GM19452 (cell line): Measurements from ENCODE around the gene ZBTB25.
A peak's percentile ranks its signal among the peaks of the same experiment; 100 is the strongest.

Experiments
- ATAC-seq: cut with Tn5 transposase; IDR thresholded peaks from one replicate; pipeline ENCODE4 v1.9.1; 2021; ENCODE audit not compliant: unreplicated experiment

The ZBTB25 gene, protein sequence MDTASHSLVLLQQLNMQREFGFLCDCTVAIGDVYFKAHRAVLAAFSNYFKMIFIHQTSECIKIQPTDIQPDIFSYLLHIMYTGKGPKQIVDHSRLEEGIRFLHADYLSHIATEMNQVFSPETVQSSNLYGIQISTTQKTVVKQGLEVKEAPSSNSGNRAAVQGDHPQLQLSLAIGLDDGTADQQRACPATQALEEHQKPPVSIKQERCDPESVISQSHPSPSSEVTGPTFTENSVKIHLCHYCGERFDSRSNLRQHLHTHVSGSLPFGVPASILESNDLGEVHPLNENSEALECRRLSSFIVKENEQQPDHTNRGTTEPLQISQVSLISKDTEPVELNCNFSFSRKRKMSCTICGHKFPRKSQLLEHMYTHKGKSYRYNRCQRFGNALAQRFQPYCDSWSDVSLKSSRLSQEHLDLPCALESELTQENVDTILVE

DNA sequence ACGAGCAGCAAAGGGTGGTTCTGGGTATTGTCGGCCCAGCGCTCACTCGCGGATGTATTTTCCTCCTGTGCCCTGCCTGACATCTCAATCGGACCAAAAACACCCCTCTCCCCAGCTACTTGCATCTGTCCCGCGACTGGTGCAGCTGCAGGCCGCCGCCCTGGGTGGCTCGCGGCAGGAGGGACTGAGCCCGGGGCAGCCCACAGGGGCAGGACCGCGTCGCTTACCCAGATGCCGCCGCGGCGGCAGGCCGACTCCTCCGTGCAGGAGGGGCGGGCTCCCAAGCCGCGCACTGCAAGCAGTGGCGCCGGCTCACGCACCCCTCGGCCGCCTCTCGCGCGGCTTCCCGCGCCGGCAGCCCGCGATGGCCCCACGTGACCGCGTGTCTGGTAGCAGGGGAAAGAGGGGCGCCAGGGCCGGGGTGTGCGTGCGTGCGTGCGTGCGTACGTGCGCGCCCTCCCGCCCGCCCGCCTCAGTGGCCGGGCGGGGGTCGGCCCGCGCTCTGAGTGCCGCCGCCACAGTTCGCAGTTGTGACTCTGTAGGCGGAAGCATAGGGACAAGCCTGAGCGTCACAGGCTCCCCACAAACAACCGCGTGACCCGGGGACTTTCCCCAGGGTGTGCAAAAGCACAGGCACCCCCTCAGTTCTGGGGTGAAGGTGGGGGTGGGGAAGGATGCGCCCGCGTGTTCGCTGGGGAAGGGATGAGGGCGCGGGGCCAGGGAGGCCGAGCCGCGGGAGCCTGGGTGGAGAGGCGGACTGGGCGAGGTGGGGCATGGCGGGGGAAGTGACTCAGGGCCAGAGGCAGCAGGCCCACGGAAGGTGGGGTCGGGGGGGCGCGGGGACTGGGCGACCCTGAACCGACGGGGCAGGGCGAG lies at the start of gene ZBTB25:
Gene ZBTB25, minus strand, starts transcription at position 405 of the 876 bp plus-strand sequence. CDS start 13,305 bp downstream, outside the sequence.
- ATAC-seq: peak; percentile 60

DNA sequence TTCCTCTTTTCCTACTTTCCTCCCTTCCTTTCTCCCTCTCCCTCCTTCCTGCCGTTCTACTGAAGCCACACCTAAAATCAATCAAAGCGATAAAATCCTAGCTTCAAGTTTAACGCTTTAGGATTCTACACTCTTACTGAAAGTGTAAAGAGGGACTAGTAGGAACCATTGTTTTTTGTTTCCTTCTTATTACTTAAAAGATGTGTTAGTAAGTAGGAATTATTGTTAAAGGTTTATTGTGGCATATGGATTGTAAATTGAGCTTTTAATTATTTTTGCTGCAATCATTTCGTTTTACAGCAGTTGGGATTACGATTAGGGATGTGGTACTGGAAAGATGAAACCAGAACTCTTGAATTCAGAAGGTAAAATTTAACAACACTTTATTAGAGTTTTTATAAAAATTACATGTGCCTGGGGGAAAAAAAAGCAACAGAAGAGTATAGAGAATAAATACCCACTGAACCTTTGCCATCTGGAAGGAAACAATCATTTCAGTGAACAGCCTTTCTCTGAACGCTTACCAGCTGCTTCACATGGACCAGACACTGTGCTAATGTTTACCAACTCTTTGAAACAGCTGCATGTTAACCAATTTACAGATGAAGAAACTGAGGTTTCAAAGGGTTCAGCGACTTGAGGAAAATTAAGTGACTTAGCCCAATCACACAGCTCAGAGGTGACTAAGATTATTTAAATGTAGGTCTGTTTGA lies 47.1 kb upstream of the ZBTB25 start:
- ATAC-seq: no peak

DNA sequence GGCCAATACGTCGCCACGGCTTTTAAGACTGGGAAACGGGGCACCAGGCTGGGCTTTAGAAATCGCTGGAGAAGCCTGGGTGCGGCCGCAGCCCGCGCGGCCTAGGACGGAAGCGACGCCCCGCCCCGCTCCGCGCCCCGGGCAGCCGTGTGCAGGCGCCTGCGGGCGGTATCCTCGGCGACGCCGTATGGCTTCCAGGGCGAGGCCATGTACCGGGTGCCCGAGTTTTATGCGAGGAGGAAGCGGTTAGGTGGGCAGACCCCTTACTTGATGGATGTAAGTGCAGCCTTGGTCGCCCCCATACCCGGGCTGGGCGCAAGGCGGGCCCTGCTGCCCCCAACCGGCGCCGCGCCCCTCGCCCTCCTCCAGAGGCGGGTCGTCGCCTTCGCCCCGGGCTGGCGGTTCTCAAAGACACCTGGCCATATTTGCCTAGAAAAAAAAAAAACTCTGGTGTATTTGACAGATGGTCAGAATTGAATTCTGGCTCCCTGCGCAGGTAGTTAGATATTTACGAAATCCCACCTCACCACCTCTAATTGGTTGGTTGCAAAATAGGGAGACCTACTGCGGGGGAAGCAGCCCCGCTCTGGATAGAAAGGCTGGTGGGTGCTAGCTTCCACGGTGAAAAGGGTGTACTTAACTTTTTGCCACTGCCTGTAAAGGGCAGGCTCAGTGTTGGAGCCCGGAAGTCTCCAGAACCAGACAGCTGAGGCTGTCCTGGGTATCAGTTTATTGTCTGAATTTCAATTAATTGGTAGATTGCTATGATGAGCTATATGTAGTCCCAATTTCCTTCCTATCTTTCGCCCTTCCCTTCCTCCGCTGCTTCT lies 46.4 kb upstream of the ZBTB25 start, which contains the start of gene PPP1R36:
Gene PPP1R36, plus strand, starts transcription at position 171 of the 830 bp plus-strand sequence. Its CDS starts 37 bp downstream, at position 208.
- ATAC-seq: no peak

DNA sequence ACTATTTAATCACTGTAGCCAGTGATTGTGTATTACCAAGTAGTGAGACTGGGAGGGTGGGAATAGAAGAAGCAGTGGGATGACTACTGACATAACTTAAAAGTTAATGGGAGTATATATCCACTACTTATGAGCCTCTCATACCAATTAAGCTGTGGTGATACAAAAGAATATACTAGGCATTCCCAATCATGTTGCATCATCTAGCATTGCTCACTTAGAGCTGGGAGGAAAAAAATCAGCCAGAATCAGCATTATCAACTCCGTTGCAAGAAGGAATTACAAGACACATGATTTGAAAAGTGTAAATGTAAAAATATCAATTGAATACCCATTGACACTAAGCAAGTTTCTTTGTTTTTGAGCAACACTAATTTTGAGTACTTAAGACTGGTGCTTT lies 45.4 kb upstream of the ZBTB25 start:
- ATAC-seq: no peak

DNA sequence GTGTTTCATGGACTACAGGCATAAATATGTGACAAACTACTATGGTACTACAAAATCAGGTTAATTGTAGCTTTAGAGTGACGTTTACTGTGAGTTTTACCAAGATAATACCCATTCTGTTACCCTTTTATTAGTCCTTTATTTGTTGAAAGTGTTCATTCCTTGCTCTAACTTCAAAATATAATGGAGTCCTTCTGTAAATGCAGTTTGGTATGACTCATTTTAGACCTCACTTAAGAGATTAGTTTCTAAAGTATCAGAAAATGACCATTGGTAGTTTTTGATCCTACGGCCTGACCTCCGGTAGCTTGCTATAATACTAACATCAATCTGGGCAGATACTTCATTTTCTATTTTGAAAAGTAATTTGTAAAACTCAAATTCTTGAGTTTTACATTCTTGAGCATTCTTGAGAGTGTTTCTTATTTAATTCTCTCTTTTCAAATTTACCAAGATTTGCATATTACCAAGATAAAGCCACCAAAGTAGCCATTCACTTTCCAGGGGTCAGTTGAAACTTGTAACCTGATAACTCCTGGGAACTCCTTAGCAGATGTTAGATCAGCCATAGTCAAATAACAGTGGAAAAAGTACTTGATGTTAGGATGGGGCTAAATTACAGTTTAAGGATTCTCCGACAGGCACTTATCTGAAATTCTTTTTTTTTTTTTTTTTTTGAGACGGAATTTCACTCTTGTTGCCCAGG lies 41.1 kb upstream of the ZBTB25 start:
- ATAC-seq: no peak

DNA sequence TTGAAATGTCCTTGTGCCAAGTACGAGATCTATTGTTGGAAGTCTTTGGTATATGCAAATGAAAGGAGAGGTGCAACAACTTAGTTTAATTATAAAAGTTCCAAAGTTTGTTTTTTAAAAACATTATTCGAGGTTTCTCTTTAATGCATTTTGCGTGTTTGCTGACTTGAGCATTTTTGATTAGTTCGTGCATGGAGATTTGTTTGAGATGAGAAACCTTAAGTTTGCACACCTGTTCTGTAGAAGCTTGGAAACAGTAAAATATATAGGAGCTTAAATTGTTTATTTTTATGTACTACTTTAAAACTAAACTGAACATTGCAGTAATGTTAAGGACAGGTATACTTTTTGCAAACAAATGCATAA lies 39.2 kb upstream of the ZBTB25 start:
- ATAC-seq: no peak

DNA sequence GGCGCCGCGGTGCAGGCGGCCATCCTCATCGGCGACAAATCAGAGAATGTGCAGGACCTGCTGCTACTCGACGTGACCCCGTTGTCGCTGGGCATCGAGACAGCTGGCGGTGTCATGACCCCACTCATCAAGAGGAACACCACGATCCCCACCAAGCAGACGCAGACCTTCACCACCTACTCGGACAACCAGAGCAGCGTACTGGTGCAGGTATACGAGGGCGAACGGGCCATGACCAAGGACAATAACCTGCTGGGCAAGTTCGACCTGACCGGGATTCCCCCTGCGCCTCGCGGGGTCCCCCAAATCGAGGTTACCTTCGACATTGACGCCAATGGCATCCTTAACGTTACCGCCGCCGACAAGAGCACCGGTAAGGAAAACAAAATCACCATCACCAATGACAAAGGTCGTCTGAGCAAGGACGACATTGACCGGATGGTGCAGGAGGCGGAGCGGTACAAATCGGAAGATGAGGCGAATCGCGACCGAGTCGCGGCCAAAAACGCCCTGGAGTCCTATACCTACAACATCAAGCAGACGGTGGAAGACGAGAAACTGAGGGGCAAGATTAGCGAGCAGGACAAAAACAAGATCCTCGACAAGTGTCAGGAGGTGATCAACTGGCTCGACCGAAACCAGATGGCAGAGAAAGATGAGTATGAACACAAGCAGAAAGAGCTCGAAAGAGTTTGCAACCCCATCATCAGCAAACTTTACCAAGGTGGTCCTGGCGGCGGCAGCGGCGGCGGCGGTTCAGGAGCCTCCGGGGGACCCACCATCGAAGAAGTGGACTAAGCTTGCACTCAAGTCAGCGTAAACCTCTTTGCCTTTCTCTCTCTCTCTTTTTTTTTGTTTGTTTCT lies 38.6 kb upstream of the ZBTB25 start:
- no peak for ATAC-seq

DNA sequence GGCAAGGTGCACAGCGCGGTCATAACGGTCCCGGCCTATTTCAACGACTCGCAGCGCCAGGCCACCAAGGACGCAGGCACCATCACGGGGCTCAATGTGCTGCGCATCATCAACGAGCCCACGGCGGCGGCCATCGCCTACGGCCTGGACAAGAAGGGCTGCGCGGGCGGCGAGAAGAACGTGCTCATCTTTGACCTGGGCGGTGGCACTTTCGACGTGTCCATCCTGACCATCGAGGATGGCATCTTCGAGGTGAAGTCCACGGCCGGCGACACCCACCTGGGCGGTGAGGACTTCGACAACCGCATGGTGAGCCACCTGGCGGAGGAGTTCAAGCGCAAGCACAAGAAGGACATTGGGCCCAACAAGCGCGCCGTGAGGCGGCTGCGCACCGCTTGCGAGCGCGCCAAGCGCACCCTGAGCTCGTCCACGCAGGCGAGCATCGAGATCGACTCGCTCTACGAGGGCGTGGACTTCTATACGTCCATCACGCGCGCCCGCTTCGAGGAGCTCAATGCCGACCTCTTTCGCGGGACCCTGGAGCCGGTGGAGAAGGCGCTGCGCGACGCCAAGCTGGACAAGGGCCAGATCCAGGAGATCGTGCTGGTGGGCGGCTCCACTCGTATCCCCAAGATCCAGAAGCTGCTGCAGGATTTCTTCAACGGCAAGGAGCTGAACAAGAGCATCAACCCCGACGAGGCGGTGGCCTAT lies 37.8 kb upstream of the ZBTB25 start:
- no peak for ATAC-seq

DNA sequence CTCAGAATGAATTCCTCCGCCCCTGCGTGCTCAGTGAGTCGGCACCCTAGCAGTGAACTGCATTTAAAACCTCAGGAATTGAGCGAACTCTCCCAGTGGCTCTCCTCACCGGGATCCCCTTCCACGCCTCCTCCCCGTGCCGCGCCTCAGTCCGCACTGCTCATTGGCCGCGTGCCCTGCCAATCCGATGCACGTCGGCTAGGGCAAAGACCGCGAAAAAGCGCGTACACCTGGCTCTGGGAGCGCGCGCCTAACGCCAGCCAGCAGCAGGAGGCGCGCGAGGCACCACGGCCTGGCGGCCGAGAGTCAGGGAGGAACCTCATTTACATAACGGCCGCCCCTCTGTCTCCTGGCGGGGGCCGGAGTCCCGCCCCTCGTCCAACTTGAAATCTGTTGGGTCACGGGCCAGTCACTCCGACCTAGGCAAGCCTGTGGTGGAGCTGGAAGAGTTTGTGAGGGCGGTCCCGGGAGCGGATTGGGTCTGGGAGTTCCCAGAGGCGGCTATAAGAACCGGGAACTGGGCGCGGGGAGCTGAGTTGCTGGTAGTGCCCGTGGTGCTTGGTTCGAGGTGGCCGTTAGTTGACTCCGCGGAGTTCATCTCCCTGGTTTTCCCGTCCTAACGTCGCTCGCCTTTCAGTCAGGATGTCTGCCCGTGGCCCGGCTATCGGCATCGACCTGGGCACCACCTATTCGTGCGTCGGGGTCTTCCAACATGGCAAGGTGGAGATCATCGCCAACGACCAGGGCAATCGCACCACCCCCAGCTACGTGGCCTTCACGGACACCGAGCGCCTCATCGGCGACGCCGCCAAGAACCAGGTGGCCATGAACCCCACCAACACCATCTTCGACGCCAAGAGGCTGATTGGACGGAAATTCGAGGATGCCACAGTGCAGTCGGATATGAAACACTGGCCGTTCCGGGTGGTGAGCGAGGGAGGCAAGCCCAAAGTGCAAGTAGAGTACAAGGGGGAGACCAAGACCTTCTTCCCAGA lies 36.9 kb upstream of the ZBTB25 start, which contains the start of gene HSPA2:
Gene HSPA2, plus strand, starts transcription at position 534 of the 995 bp plus-strand sequence. Its CDS starts 109 bp downstream, at position 643.
- peak; percentile 95 for ATAC-seq

DNA sequence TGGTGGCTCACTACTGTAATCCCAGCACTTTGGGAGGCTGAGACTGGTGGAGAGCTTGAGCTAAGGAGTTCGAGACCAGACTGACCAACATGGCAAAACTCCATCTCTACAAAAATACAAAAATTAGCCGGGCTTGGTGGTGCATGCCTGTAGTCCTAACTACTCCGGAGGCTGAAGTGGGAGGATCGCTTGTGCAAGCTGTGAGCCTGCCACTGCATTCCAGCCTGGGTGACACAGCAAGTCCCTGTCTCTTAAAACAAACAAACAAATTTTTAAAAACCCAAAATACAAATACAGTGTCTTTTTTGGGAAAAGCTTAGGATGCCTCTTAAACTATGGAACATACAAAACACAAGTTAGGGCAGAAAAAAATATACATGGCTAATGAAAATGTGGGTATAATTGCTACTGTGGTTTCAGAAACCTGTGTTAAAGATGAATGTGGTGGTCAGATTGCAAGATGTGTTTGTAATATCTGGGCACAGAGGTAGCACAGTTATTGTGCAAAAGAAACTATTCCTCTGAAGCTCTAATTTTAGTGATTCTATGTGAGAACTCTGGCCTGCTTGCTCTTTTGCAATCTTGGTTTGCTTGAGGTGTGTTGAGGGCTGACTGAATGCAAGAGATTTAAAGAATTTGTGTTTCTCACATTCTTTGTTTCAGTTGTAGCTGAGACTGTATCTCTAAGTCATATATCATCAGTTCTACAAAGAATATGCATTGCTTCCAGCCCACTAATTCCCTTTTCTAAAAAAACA lies 33.0 kb upstream of the ZBTB25 start:
- no peak for ATAC-seq

DNA sequence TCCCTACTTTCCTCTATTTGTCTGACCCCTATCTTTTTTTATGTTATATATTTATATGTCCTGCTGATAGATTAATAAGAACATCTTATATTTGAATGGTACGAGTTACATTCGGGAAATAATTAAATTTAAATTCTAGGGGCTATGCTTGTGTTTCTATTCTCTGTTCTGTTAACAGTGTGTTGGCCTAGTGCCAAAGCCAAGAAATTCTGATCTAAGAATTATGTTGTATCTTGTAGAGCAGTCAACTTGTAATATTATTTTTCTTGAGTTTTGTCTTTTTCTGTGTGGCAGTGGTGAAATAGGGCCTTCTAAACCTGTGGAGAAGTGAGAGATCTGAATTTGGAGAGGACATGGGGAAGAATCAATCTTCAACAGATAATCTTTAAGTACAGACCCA lies 27.9 kb upstream of the ZBTB25 start:
- ATAC-seq: no peak

DNA sequence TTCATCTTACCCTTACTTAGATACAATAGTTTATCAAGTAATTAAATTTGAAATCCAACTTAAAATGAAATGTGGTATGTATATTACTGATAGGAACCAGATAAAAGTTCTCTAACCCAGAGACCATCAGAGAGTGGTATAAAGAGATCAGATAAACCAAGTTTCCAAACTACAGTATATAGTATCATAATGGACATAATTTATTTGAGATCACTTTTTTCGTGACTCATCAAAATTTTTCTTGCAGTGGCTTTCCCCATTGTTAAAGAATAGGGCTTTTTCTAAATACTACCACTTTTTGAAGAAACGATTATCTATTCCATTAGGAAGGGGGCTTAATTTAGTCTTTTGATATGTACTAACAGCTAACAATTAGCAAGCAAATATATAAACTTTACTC lies 21.7 kb upstream of the ZBTB25 start:
- ATAC-seq: no peak

DNA sequence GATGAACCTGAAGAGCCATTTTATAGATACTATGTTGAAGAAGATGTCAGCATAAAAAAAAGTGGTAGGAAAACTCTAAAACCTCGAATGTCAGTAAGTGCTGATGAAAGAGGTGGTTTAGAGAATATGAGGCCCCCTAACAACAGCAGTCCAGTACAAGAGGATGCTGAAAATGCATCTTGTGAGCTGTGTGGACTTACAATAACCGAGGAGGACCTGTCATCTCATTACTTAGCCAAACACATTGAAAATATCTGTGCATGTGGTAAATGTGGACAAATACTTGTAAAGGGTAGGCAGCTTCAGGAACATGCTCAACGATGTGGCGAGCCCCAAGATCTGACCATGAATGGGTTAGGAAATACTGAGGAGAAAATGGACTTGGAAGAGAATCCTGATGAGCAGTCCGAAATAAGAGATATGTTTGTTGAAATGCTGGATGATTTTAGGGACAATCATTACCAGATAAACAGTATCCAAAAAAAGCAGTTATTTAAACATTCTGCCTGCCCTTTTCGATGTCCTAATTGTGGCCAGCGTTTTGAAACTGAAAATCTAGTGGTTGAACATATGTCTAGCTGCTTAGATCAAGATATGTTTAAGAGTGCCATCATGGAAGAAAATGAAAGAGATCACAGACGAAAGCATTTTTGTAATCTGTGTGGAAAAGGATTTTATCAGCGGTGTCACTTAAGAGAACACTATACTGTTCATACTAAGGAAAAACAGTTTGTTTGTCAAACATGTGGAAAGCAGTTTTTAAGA lies 19.1 kb upstream of the ZBTB25 start:
- no peak for ATAC-seq

DNA sequence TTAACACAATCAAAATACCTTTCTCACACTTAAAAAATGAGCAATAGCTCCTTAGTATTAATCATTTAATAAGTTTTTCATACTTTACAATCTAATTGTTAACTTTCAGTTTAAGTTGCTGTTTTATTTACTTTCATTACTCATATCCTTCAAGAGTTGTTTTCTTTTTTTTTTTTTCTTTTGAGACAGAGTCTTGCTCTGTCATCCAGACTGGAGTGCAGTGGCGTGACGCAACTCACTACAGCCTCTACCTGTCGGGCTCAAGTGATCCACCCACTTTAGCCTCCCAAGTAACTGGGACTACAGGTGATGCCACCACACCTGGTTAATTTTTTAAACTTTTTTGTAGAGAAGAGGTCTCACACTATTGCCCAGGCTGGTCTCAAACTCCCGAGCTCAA lies 17.1 kb upstream of the ZBTB25 start:
- no peak for ATAC-seq

DNA sequence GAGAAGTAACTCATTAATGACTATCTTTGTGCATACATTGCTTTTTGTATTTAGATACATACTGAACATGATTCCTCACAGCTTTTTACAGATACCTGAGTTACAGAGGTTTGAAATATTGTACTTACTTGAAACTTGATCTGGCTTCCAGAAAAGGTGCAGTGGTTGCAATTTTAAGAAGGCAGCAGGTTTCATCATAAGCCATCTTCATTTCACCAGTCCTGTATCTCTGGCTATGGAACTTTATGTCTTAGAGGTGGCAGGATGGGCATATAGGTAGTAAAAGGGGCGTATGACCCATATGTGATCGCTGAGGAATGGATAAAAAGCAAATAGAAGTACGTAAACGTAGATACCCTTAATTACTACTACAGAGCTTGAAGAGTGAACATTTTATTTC lies 14.6 kb upstream of the ZBTB25 start:
- no peak for ATAC-seq
